ENCODE results near the gene LGR6.

DNA sequence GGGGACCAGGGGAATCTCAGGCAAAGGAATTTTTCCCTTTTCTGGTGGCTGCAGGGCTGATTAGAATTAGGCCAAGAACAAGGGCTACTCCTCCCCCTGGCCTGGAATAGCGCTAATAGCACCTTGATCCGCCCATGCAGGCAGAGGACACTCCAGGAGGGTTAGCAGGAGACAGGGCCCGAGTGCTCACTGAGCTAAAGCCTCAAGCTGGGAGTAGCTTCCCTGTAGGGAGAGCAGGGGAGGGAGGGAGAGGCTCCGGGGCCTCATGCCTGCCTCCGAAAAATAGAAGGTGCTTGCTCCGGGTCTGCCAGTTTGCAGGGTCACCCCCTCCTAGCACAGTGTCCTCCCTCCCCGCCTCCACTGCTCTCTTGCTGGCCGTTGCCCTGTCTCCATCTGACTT, 37.0 kb upstream of the LGR6 start:
- TF ChIP-seq, protein P1, sequence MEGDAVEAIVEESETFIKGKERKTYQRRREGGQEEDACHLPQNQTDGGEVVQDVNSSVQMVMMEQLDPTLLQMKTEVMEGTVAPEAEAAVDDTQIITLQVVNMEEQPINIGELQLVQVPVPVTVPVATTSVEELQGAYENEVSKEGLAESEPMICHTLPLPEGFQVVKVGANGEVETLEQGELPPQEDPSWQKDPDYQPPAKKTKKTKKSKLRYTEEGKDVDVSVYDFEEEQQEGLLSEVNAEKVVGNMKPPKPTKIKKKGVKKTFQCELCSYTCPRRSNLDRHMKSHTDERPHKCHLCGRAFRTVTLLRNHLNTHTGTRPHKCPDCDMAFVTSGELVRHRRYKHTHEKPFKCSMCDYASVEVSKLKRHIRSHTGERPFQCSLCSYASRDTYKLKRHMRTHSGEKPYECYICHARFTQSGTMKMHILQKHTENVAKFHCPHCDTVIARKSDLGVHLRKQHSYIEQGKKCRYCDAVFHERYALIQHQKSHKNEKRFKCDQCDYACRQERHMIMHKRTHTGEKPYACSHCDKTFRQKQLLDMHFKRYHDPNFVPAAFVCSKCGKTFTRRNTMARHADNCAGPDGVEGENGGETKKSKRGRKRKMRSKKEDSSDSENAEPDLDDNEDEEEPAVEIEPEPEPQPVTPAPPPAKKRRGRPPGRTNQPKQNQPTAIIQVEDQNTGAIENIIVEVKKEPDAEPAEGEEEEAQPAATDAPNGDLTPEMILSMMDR (conservative IDR thresholded peaks at IDR 0.05; ENCODE audit: low read depth in 2 of 2), result no peak
- TF ChIP-seq POLR2AphosphoS5 (IDR thresholded peaks at IDR 0.05; ENCODE audit: low read depth), result no peak
- TF ChIP-seq, protein P2, sequence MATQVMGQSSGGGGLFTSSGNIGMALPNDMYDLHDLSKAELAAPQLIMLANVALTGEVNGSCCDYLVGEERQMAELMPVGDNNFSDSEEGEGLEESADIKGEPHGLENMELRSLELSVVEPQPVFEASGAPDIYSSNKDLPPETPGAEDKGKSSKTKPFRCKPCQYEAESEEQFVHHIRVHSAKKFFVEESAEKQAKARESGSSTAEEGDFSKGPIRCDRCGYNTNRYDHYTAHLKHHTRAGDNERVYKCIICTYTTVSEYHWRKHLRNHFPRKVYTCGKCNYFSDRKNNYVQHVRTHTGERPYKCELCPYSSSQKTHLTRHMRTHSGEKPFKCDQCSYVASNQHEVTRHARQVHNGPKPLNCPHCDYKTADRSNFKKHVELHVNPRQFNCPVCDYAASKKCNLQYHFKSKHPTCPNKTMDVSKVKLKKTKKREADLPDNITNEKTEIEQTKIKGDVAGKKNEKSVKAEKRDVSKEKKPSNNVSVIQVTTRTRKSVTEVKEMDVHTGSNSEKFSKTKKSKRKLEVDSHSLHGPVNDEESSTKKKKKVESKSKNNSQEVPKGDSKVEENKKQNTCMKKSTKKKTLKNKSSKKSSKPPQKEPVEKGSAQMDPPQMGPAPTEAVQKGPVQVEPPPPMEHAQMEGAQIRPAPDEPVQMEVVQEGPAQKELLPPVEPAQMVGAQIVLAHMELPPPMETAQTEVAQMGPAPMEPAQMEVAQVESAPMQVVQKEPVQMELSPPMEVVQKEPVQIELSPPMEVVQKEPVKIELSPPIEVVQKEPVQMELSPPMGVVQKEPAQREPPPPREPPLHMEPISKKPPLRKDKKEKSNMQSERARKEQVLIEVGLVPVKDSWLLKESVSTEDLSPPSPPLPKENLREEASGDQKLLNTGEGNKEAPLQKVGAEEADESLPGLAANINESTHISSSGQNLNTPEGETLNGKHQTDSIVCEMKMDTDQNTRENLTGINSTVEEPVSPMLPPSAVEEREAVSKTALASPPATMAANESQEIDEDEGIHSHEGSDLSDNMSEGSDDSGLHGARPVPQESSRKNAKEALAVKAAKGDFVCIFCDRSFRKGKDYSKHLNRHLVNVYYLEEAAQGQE (IDR thresholded peaks at IDR 0.05; ENCODE audit: unreplicated experiment), result no peak
- no peak for TF ChIP-seq EZH2 (IDR thresholded peaks at IDR 0.05; ENCODE audit: low read depth, unreplicated experiment)

Measured in GM23338 (cell line).